Stimulated activated CD8-positive, alpha-beta memory T cell treated with anti-CD3 and anti-CD28 coated beads, Interleukin-4, amount 100 ng/mL, for 4 hours (primary cell): Measurements from ENCODE around the gene PTPRD.
"Not testable (repeated sequence)": the region's sequence is repeated elsewhere in the genome, so short reads cannot be mapped to it uniquely, and the experiment has no call there.

Source experiments
- DNase-seq, 2 donors: peaks; one replicate each; pipeline ENCODE4 v3.0.0-alpha.2; 2020; ENCODE audit warnings: low read depth in 2 of 2, low spot score in 1 of 2

Gene PTPRD

GRCh38 chr9:9078301-9078700 is 1534.5 kb downstream of the PTPRD start:
- no peak for DNase-seq

DNA sequence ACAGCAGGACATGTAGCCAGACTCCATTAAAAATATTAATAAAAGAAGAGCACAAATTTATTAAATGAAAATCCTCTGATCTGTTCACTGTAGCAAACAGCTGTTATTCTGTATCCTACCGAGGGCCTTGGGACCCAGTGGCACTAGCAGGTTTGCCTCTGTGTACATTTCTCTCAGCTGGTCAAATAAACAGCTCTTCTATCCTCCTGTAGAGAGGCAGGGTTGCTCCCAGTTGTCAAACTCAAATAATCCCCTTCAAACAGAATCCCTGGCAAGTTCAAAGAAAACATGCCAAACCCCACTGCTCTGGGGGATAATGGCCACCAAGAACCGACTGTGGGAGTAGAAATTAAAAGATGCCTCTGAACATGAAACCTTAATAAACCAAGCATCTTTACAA is 1551.2 kb downstream of the PTPRD start:
- no peak for DNase-seq

DNA sequence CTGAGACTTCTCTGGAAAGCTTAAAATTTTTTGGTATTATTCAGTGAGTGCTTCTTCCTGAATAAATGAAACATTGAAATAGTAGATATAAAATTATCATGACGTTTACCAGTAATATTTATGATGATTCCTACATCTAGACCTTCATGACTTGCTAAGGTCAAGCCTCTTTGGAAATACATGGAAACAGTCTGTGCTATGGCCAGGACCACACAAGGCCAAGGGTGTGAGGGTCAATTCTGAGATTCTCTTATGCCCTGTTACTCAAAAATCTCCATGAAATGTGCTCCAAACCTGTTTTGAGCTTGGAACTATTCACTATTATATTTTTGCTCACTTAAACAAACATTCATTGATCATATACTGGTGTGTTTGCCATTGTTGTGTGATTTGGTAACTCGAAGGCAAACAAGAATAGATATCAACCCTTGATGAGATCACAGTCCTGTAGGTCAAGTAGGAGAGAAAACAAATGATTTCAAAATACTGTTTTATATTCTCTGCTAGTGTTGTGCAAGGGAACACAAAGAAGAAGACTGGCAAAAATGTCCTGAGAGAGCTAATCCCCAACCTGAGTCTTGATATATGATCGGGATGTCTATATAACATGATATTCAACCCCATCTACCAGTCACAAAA is 1558.3 kb downstream of the PTPRD start:
- DNase-seq = no peak

DNA sequence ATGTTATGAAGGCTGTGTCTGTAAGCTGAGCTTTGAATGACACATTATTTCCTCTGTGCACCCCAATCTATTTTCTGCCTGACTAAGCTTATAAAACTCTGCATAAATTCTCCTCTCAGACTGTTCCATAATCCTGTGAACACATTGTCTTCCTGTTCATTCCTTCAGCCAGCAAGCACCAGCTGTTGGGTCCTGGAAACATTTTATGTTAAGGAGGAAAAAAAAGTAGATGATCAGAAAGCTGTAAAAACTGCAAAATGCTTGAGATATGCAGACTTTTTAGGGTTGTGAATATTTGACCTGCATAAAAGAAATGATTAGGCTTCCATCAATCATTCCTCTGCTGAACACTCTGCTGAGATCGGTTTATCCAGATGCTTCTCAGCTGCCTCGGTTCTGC is 1567.2 kb downstream of the PTPRD start:
- no peak for DNase-seq

DNA sequence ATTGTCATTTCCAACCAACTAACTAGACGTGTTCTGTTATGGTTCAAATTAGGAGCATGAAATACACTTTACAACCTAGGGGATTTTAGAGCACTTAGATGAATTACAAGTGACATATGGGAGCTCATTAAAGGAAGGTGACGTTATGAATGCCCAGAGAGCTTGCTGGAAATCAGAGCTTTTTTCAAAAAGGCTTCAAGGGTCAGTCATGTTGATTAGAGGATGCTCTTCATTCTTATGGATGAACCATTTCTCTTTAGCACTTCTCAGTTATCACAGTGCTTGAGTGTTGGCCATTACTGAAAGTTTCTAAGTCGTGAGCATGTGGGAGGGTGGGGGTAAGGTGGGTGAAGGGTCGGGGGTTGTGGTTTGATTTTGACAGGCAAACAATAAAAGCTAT is 1567.7 kb downstream of the PTPRD start:
- DNase-seq = no peak

DNA sequence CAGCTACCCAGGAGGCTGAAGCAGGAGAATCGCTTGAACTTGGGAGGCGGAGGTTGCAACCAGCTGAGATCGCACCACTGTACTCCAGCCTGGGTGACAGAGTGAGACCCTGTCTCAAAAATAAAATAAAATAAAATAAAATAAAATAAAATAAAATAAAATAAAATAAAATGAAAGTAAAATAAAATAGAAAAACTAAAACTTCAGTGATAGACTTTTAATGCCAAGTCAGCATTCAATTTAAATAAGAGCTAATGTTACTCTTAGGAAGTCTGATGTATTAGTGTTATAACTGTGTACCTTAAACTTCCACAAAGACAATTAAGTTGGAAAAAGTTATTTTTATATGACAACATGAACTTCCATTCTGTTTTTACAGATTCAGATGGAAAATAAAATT is 1569.0 kb downstream of the PTPRD start:
- not testable (repeated sequence) for DNase-seq

DNA sequence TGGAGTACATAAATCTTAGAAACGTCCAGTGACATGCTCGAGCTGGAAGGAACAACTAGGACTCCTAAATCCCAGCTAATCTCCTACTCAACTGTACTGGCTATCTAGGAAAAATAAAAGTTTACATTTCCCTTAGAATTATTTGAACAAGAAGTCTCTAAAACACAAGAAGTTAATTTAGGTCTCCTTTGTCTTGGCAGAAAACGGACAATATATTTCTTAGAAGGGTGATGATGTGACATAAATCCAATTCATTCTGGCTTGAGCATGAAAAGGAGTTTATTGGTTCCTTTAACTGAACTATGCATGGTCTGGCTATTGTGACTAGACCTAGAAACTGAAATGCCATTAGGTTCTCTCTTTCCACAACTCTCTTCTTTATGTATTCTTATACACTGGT is 1571.0 kb downstream of the PTPRD start:
- no peak for DNase-seq

DNA sequence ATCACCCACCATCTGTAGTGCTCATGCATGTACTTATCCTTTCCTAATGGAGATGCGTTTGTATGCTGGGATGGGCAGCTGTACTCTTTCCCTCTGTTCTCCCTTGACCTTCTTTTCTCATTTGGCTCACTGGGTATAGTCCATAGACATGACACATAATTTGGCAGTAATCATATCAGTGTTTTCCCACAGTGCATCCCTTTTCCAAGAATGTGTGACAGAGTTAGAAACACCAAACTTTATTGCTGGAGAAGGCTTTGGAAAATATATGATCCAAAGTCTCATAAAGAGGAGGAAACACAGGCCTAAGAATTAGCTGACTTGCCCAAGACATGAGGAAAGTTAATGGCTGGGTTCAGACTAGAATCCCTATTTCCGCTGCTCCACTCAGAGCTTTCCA is 1579.8 kb downstream of the PTPRD start:
- DNase-seq = no peak

DNA sequence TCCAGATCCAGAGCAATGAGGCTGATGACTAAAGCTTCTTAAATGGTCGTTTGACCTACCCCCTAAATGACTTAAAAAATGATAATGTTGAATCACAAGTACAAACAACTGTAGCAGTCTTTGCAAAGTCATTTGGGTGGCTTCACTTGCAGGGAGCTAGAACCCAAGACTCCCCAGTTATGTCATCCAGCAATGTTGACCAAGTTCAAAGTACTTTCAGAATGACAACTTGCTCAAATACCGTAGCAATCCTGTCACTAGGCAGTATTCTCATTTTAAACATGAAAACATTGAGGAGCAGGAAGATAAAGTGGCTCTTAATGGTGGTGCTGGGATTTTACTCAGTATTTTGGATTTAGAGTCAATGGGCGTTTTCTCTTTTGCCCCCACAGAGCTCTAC is 1596.2 kb downstream of the PTPRD start:
- DNase-seq = no peak

- DNase-seq = no peak
Observed at GRCh38 chr9:9004810-9005209, 1608.0 kb downstream of the PTPRD start.

GRCh38 chr9:9002826-9003583 is 1609.8 kb downstream of the PTPRD start:
- DNase-seq = no peak

DNA sequence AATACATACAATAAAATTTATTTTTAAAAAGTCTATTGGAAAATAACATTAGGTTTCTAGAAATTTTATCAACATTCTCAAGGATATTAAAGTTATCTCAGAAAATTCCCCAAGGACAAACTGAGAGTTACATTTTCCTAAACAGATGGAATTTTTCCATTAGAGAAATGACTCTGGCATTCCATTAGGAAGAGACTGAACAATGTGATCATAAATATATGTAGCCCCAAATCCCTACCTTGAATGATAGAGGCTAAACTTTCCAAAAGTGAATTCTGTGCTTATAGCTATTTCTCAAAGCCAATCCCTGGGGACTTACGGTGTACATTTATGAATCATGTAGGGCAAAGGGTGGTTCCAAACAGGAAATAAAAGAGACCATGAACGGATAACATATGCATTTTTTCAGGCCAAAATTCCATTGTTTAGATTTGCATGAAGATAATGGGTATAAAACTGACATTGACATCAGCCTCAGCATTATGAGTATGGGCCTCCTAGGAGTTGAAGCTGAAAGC is 1632.2 kb downstream of the PTPRD start:
- no peak for DNase-seq

DNA sequence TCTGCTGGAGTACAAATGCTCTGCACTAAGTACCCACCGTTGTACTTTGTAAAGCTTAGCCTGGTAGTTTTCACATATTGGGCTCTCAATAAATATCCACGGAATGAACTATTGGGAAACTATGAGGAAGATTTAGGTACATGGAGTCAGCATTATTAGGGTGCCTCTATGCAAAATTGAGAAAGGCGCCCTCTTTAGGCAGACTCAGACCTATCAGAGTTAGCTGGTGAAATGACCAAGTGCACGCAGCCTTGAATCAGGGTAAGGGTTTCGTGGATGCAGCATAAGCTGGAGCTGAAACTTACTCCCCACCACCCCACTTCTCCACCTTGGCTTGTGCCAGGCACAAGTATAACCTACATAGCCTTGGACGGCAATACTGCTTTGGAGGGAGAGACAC is 1634.5 kb downstream of the PTPRD start:
- DNase-seq = no peak

DNA sequence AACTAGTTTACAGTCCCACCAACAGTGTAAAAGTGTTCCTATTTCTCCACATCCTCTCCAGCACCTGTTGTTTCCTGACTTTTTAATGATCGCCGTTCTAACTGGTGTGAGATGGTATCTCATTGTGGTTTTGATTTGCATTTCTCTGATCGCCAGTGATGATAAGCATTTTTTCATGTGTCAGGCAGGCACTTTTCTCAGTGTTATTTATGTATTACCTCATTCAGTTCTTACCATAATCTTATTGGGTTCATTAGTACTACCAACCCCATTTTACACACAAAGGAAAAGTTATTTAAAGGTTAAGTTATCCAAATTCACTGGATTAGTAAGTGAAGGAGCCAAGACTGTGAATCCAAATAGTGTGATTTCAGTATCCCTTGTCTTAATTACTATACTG is 1644.5 kb downstream of the PTPRD start:
- DNase-seq = not testable (repeated sequence)

DNA sequence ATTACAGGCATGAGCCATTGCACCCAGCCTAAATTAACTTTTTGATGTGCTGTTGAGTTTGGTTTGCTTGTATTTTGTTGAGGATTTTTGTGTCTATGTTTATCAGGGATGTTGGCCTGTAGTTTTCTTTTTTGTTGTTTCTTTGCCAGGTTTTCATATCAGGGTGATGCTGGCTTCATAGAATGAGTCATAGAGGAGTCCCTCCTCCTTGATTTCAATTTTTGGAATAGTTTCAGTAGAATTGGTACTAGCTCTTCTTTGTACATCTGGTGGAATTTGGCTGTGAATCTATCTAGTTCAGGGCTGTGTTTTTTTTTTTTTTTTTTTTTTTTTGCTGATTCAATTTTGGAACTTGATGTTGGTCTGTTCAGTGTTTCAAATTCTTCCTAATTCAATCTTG is 1648.9 kb downstream of the PTPRD start:
- DNase-seq = no peak

- DNase-seq = no peak
Observed at GRCh38 chr9:8962084-8962483, 1650.7 kb downstream of the PTPRD start.

DNA sequence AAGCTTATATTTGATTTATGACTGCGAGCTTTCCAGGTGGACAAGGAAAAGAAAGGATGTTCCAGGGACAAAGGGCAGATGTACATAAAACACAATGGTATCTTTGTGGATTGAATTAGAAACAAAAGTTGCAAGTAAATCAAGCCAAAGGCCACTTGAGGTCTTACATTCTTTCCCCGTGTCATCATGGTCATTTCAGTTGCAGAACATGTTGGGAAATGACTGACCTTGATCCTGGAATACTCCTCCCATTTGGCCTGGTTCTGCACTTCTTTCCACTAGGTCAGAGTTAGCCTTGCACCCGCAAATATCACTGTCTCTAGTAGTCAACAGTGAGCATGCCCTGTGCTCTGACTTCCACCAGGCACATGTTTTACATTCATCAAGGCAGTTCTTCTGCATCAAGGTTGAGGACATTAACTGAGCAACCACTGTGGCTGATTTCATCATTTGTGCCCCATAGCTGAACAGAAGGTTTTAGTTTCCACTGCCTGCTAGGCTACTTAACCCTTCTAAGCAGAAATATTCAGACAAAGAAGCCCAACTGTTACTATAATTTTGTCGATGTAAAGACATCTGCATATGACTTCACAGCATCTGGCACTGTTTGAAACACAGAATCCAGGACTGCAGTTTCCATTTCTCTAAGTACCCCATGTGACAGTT is 1651.5 kb downstream of the PTPRD start:
- DNase-seq = no peak

GRCh38 chr9:8960254-8960653 is 1652.5 kb downstream of the PTPRD start:
- no peak for DNase-seq

DNA sequence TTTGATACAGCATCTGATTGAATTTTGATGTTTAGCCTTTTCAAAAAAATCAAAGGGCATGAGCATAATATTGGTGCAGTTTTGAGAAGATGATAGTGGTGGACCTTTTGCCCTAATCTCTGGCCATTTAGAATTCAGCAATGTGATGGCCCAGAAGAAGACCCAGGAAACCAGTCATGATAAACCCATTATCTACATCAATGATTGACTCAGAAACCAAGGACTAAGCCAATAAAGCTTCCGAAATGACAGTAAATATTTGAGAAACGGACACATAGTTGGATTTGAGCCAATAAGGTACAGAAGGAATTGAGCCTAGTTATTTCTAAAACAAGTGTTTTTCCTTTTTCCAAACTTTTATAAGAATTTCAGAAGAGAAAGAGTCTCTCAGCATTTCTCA is 1654.4 kb downstream of the PTPRD start:
- no peak for DNase-seq

- no peak for DNase-seq
Observed at GRCh38 chr9:8955315-8955714, 1657.5 kb downstream of the PTPRD start.

DNA sequence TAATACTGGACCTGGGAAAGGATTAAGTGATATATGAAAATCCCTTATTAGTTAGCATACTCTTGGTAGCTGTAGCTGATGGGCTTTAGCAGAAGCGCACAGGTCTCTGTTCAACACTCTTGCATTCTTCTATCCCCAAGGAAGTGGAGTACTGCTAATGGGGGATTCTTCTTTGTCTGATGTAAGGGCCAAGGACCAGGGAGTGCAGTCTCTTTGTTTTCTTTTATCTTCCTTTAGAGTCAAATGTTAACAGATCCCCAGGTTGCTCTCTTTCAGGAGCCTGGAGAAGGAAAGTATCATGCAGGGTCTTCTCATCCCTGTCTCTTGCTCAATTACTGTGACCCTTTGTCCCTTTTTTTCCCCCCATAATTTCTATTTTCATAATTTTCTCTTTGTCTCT is 1666.3 kb downstream of the PTPRD start:
- no peak for DNase-seq

DNA sequence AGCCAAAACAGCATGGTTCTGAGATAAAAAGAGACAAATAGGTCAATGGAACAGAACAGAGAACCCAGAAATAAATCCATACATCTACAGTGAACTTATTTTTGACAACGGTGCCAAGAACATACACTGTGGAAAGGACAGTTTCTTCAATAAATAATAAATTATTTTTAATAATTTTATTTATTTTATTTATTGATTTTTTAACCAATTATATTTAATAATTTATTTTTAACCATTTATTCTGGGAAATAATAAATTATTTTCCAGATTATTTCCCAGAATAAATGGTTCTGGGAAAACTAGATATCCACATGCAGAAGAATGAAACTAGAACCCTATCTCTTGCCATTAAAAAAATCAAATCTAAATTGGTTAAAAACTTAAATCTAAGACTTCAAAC is 1669.4 kb downstream of the PTPRD start:
- DNase-seq = no peak
